Measurements from ENCODE around the gene AS3MT.

GRCh38 chr10:102923601-102924000, 54.3 kb downstream of the AS3MT start:
- TF ChIP-seq CTCF (IDR thresholded peaks at IDR 0.05) (no peak), POLR2A (IDR thresholded peaks at IDR 0.05) (no peak)
